BE2C (cell line): ENCODE measurements around the gene COX6B2.

Experiments
- DNase-seq: peaks from one replicate; pipeline ENCODE4 v3.0.0-alpha.2; 2020
- H3K27me3 ChIP-seq: fragments of 250-450 bp; sonication (Bioruptor Pico); 2 replicates; pipeline ENCODE4 v1.5.1; 2020; ENCODE audit warnings: mild to moderate bottlenecking
- H3K36me3 ChIP-seq: fragments of 250-450 bp; sonication (Bioruptor Pico); 2 replicates; pipeline ENCODE4 v1.5.1; 2020; ENCODE audit warnings: mild to moderate bottlenecking
- H3K4me1 ChIP-seq: fragments of 250-450 bp; sonication (Bioruptor Pico); 2 replicates; pipeline ENCODE4 v1.5.1; 2020
- H3K4me3 ChIP-seq: 2 replicates; pipeline ENCODE4 v1.5.1; 2011; ENCODE audit warnings: low read depth, low read length
- H3K9me3 ChIP-seq: fragments of 250-450 bp; sonication (Bioruptor Pico); 2 replicates; pipeline ENCODE4 v1.5.1; 2020
- CTCF ChIP-seq: IDR thresholded peaks from 2 replicates; pipeline ENCODE4 v1.5.1; 2012; ENCODE audit warnings: mild to moderate bottlenecking, low read depth, low read length

COX6B2 gene

GRCh38 chr19:55319785-55320184, 34.7 kb downstream of the COX6B2 start:
- H3K4me3 ChIP-seq = no peak overlapping the region
- no peaks in the 10 kb centered on the region; the same call in 1 of the 2 replicates for H3K4me1 ChIP-seq
- TF ChIP-seq CTCF = no peak
- no peaks in the 10 kb centered on the region for H3K27me3 ChIP-seq
- H3K36me3 ChIP-seq = no peaks in the 10 kb centered on the region
- DNase-seq = peak; percentile 76
- no peaks in the 10 kb centered on the region for H3K9me3 ChIP-seq

GRCh38 chr19:55316646-55317045, 37.9 kb downstream of the COX6B2 start:
- H3K9me3 ChIP-seq = no peaks in the 10 kb centered on the region

GRCh38 chr19:55315956-55316525, 38.5 kb downstream of the COX6B2 start:
- no peak for DNase-seq
- Histone ChIP-seq H3K4me1 (no peaks in the 10 kb centered on the region; the same call in 1 of the 2 replicates), H3K9me3 (no peaks in the 10 kb centered on the region), H3K4me3 (no peak overlapping the region), H3K27me3 (no peaks in the 10 kb centered on the region), H3K36me3 (no peaks in the 10 kb centered on the region)
- TF ChIP-seq CTCF = no peak

More at GRCh38 chr19:55316646-55317045, 37.9 kb downstream of the COX6B2 start:
- no peak overlapping the region for H3K4me3 ChIP-seq
- H3K27me3 ChIP-seq = no peaks in the 10 kb centered on the region
- TF ChIP-seq CTCF = no peak
- H3K36me3 ChIP-seq = no peaks in the 10 kb centered on the region
- DNase-seq = no peak
- H3K4me1 ChIP-seq = no peaks in the 10 kb centered on the region; the same call in 1 of the 2 replicates

GRCh38 chr19:55314396-55314795, 40.1 kb downstream of the COX6B2 start:
- H3K4me3 ChIP-seq = no peak overlapping the region
- H3K9me3 ChIP-seq = no peaks in the 10 kb centered on the region
- 0 out of 2 replicates have a peak, but pooled peaks cover under 1% of the 10 kb centered on the region for H3K36me3 ChIP-seq
- TF ChIP-seq CTCF = no peak
- no peak for DNase-seq
- H3K27me3 ChIP-seq = no peaks in the 10 kb centered on the region
- H3K4me1 ChIP-seq = no peaks in the 10 kb centered on the region

- no peak for TF ChIP-seq CTCF
- no peaks in the 10 kb centered on the region for H3K9me3 ChIP-seq
- H3K36me3 ChIP-seq = 0 out of 2 replicates have a peak, but pooled peaks cover 6% of the 10 kb centered on the region
- DNase-seq = no peak
- H3K4me1 ChIP-seq = no peaks in the 10 kb centered on the region
- H3K27me3 ChIP-seq = no peaks in the 10 kb centered on the region
- no peak overlapping the region for H3K4me3 ChIP-seq
Observed at GRCh38 chr19:55312621-55313512, 41.7 kb downstream of the COX6B2 start.

GRCh38 chr19:55311797-55312196, 42.7 kb downstream of the COX6B2 start:
- TF ChIP-seq CTCF = no peak

More at GRCh38 chr19:55311797-55312196, 42.7 kb downstream of the COX6B2 start:
- Histone ChIP-seq H3K9me3 (no peaks in the 10 kb centered on the region), H3K4me1 (no peaks in the 10 kb centered on the region), H3K27me3 (no peaks in the 10 kb centered on the region), H3K36me3 (peaks cover 6% of the 10 kb centered on the region; the same call in 1 of the 2 replicates), H3K4me3 (no peak overlapping the region)
- no peak for DNase-seq
